Astrocyte of the cerebellum (primary cell): ENCODE measurements around the gene HSPB7.
"Not testable (repeated sequence)": the region's sequence is repeated elsewhere in the genome, so short reads cannot be mapped to it uniquely, and the experiment has no call there.

Experiments
- DNase-seq: peaks from one replicate; pipeline ENCODE4 v3.0.0-alpha.2; 2011; ENCODE audit warnings: low read depth
- H3K4me3 ChIP-seq: 2 replicates; pipeline ENCODE4 v1.5.1; 2011; ENCODE audit warnings: mild to moderate bottlenecking, low read depth, low read length, moderate library complexity
- in situ Hi-C: cut with HindIII; loops from 2 replicates; pipeline ENCODE4 v1.10.0; 2017; ENCODE audit warnings: low sequenced_read_pairs
- TF ChIP-seq, protein P1 (sequence below): IDR thresholded peaks from 2 replicates; pipeline ENCODE4 v1.5.1; 2012; ENCODE audit warnings: low read length, low read depth, moderate library complexity, mild to moderate bottlenecking; ENCODE audit errors: missing control alignments

Gene HSPB7

GRCh38 chr1:16009678-16010077 is 8.2 kb downstream of the HSPB7 start:
- in situ Hi-C loops, result no loop called here
- no peak overlapping the region for H3K4me3 ChIP-seq
- no peak for DNase-seq
- TF ChIP-seq, protein P1, sequence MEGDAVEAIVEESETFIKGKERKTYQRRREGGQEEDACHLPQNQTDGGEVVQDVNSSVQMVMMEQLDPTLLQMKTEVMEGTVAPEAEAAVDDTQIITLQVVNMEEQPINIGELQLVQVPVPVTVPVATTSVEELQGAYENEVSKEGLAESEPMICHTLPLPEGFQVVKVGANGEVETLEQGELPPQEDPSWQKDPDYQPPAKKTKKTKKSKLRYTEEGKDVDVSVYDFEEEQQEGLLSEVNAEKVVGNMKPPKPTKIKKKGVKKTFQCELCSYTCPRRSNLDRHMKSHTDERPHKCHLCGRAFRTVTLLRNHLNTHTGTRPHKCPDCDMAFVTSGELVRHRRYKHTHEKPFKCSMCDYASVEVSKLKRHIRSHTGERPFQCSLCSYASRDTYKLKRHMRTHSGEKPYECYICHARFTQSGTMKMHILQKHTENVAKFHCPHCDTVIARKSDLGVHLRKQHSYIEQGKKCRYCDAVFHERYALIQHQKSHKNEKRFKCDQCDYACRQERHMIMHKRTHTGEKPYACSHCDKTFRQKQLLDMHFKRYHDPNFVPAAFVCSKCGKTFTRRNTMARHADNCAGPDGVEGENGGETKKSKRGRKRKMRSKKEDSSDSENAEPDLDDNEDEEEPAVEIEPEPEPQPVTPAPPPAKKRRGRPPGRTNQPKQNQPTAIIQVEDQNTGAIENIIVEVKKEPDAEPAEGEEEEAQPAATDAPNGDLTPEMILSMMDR, result no peak

DNA sequence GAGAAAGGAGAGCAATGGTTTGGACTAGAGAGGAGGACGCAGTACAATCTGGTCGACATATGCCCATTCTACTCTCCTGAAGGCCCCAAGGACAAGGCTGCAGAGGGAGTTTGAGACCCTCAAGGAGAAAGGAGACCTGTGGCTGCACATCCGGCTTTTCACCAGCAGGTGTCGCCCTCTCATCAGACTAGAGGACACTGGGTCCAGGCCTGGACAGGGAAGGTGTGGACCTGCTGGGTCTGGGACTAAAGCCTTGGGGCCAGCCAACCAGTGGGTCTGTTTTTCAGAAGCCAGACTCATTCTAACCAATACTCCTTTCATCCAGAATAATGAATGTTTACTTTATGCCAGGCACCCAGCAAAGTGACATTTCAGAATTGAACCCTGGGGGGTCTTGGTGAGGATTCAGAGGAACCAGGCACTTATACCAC is 8.8 kb downstream of the HSPB7 start:
- in situ Hi-C loops, result no loop called here
- H3K4me3 ChIP-seq, result no peak overlapping the region
- peak; percentile 64 for DNase-seq
- TF ChIP-seq, protein P1, result peak; percentile 94

DNA sequence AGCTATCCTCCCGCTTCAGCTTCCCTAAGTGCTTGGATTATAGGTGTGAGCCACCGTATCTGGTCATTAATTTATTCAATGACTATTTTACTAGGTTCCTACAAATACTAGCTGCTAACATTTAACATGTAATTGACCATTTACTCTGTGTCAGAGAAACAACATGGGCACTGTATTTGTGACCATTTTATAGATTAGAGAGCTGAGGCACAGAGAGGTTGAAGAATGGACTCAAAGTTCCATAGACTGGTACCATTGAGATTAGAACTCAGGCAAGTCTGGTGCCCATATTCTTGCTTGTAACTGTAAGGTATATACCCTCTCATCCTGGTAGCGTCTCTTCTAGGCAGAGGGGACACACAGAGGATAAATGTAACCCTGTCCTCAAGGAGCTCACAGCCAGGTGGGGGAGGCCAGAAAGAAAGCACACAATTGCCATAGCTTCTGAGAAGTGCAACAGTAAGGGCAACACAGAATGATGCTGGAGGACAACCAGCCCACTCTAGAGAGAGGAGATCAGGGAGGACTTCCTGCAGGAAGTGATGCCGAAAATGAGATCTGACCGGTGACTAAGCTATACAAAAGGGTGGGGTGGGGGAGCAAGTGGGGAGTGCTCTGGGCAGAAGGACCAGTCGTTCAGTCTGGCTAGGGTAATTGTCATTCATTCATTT is 10.0 kb downstream of the HSPB7 start:
- H3K4me3 ChIP-seq, result no peak overlapping the region
- in situ Hi-C loops, result no loop called here
- TF ChIP-seq, protein P1, result no peak
- no peak for DNase-seq

DNA sequence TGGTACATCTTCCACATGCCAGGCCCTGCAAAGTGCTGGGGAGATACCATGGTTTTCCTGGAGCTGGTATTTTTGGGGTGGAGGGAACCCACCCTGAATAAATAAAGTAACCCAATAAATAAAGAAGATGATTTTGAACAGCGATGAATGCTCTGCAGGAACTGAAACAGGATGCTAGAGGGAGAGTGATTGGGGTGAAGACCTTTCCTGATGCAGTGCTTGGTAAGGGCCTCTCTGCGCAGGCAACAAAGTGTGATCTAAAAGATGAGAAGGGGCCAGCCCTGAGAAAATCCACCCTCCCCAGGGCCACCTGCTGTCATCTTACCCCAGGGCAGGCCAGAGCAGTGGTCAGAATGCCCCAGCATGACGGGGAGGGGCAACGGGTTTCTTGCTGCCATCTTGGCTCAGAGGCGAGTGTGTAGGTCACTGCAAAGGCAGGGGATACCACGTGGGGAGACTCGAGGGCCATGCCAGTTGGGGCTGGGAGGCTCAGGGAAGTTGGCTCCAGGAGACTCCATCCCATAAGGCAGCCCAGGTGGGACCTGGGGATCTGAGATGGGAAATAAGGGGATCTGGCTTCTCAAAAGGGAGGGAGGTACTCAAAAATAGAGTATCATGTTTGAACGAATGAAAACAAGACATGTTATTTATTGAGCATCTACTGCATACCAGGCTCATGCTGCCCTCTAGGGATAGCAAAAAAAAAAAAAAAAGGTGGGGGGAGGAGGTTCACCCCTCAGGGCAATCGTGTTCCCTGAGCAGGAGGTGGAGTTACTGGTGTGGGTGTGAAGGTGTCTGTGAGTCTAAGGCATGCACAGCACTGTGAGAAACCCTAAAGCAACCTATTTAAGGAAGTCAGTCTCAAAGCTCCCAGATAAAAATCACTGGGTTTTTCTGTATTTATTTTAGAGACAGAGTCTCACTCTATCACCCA is 11.0 kb downstream of the HSPB7 start:
- no peak overlapping the region for H3K4me3 ChIP-seq
- in situ Hi-C loops, result no loop called here
- DNase-seq, result no peak
- TF ChIP-seq, protein P1, result no peak

DNA sequence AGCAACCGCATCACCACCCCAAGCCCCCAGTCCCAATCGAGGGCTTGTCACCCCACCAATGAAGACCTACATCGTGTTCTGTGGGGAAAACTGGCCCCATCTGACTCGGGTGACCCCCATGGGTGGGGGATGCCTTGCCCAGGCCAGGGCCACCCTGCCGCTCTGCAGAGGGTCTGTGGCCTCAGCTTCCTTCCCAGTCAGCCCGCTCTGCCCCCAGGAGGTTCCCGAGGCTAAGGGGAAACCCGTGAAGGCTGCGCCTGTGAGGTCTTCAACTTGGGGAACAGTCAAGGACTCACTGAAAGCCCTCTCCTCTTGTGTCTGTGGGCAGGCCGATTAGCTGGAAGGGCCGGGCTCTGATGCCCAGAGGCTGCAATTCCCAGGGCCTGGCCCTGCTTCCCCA is 11.8 kb downstream of the HSPB7 start:
- TF ChIP-seq, protein P1, result no peak
- no peak for DNase-seq
- in situ Hi-C loops, result no loop called here
- H3K4me3 ChIP-seq, result no peak overlapping the region

DNA sequence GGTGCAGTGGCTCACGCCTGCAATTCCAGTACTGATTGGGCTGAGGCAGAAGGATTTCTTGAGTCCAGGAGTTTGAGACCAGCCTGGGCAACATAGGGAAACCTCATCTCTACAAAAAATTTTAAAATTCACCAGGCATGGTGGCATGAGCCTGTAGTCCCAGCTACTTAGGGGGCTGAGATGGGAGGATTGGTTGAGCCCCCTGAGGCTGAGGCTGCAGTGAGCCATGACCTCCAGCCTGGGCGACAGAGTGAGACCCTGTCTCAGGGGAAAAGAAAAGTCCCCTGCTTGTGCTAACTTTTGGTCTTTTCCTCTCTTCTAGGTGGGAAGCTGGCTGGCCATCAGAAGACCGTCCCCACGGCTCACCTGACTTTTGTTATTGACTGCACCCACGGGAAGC is 12.2 kb downstream of the HSPB7 start:
- DNase-seq, result no peak
- TF ChIP-seq, protein P1, result no peak
- in situ Hi-C loops, result no loop called here
- no peak overlapping the region for H3K4me3 ChIP-seq

- H3K4me3 ChIP-seq, in situ Hi-C loops, DNase-seq: not testable (repeated sequence)
Observed at GRCh38 chr1:16001274-16001673, 16.6 kb downstream of the HSPB7 start.
